SK-N-SH treated with all-trans-retinoic acid at 6 μM for 48 hours (cell line): Measurements from ENCODE around the gene FGF19.

Experiments used
- ATAC-seq: fragments of 200-7000 bp; cut with Tn5 transposase; 3 replicates; pipeline ENCODE4 v1.9.1; 2020; ENCODE audit warnings: mild to moderate bottlenecking, moderate library complexity
- ARNTL ChIP-seq: fragments of 450-650 bp; formaldehyde crosslinking; IDR thresholded peaks from 2 replicates; pipeline ENCODE4 v1.5.0; 2020; ENCODE audit warnings: low read depth, mild to moderate bottlenecking, moderate library complexity, borderline replicate concordance
- BACH2 ChIP-seq: fragments of 250-450 bp; sonication (Bioruptor Pico); IDR thresholded peaks from 2 replicates; pipeline ENCODE4 v1.9.0; 2021; ENCODE audit warnings: mild to moderate bottlenecking, borderline replicate concordance
- CSDC2 ChIP-seq: fragments of 250-450 bp; sonication (Bioruptor Pico); IDR thresholded peaks from 2 replicates; pipeline ENCODE4 v1.5.0; 2020; ENCODE audit warnings: mild to moderate bottlenecking, moderate library complexity
- ESRRG ChIP-seq: fragments of 250-450 bp; sonication (Bioruptor Pico); IDR thresholded peaks from 2 replicates; pipeline ENCODE4 v1.6.1; 2021; ENCODE audit warnings: mild to moderate bottlenecking
- GLIS3 ChIP-seq: fragments of 250-450 bp; sonication (Bioruptor Pico); IDR thresholded peaks from 2 replicates; pipeline ENCODE4 v1.5.0; 2020; ENCODE audit warnings: mild to moderate bottlenecking, moderate library complexity
- ISL1 ChIP-seq: fragments of 250-450 bp; sonication (Bioruptor Pico); IDR thresholded peaks from 2 replicates; pipeline ENCODE4 v2.1.2; 2022; ENCODE audit warnings: mild to moderate bottlenecking, moderate library complexity
- OSR1 ChIP-seq: fragments of 250-450 bp; sonication (Bioruptor Pico); IDR thresholded peaks from 2 replicates; pipeline ENCODE4 v1.8.0; 2022; ENCODE audit warnings: moderate library complexity, mild to moderate bottlenecking, inconsistent platforms
- PATZ1 ChIP-seq: fragments of 250-450 bp; sonication (Bioruptor Pico); IDR thresholded peaks from 2 replicates; pipeline ENCODE4 v1.8.0; 2020; ENCODE audit warnings: mild to moderate bottlenecking, moderate library complexity, borderline replicate concordance
- POU6F1 ChIP-seq: fragments of 250-450 bp; sonication (Bioruptor Pico); IDR thresholded peaks from 2 replicates; pipeline ENCODE4 v1.8.0; 2021; ENCODE audit warnings: low read depth, mild to moderate bottlenecking, moderate library complexity, borderline replicate concordance
- PPARA ChIP-seq: fragments of 250-450 bp; sonication (Bioruptor Pico); IDR thresholded peaks from 2 replicates; pipeline ENCODE4 v1.5.0; 2020; ENCODE audit warnings: mild to moderate bottlenecking, borderline replicate concordance
- RARB ChIP-seq: fragments of 250-450 bp; sonication (Bioruptor Pico); IDR thresholded peaks from 2 replicates; pipeline ENCODE4 v1.8.0; 2021; ENCODE audit warnings: mild to moderate bottlenecking, moderate library complexity
- SNAI2 ChIP-seq: fragments of 250-450 bp; sonication (Bioruptor Pico); IDR thresholded peaks from 2 replicates; pipeline ENCODE4 v1.5.0; 2020; ENCODE audit warnings: mild to moderate bottlenecking, moderate library complexity
- TOX ChIP-seq: fragments of 250-450 bp; sonication (Bioruptor Pico); IDR thresholded peaks from 2 replicates; pipeline ENCODE4 v1.8.0; 2021; ENCODE audit warnings: mild to moderate bottlenecking, moderate library complexity, borderline replicate concordance
- ZC3H10 ChIP-seq: fragments of 250-450 bp; sonication (Bioruptor Pico); IDR thresholded peaks from 2 replicates; pipeline ENCODE4 v1.5.1; 2021; ENCODE audit warnings: mild to moderate bottlenecking, moderate library complexity
- ZFP3 ChIP-seq: fragments of 250-450 bp; sonication (Bioruptor Pico); IDR thresholded peaks from 2 replicates; pipeline ENCODE4 v1.5.0; 2020; ENCODE audit warnings: mild to moderate bottlenecking, moderate library complexity
- ZFP30 ChIP-seq: fragments of 450-650 bp; formaldehyde crosslinking; IDR thresholded peaks from 2 replicates; pipeline ENCODE4 v1.5.0; 2022; ENCODE audit warnings: mild to moderate bottlenecking, moderate library complexity
- ZNF70 ChIP-seq: fragments of 450-650 bp; formaldehyde crosslinking; IDR thresholded peaks from 2 replicates; pipeline ENCODE4 v1.5.0; 2020; ENCODE audit warnings: mild to moderate bottlenecking, moderate library complexity
- ZNF8 ChIP-seq: fragments of 450-650 bp; formaldehyde crosslinking; IDR thresholded peaks from 2 replicates; pipeline ENCODE4 v1.5.0; 2020; ENCODE audit warnings: mild to moderate bottlenecking, moderate library complexity
- TF ChIP-seq, protein P1 (sequence below): fragments of 250-450 bp; sonication (Bioruptor Pico); IDR thresholded peaks from 2 replicates; pipeline ENCODE4 v1.5.0; 2020; ENCODE audit warnings: mild to moderate bottlenecking, moderate library complexity
- TF ChIP-seq, protein P2 (sequence below): fragments of 250-450 bp; sonication (Bioruptor Pico); IDR thresholded peaks from 2 replicates; pipeline ENCODE4 v1.5.1; 2020; ENCODE audit warnings: low read depth, mild to moderate bottlenecking, moderate library complexity
- TF ChIP-seq, protein P3 (sequence below): fragments of 250-450 bp; sonication (Bioruptor Pico); IDR thresholded peaks from 2 replicates; pipeline ENCODE4 v1.5.1; 2021; ENCODE audit warnings: mild to moderate bottlenecking, moderate library complexity

FGF19 gene

GRCh38 chr11:69674267-69674885, 29.4 kb downstream of the FGF19 start (continued):
- TF ChIP-seq, protein P1, sequence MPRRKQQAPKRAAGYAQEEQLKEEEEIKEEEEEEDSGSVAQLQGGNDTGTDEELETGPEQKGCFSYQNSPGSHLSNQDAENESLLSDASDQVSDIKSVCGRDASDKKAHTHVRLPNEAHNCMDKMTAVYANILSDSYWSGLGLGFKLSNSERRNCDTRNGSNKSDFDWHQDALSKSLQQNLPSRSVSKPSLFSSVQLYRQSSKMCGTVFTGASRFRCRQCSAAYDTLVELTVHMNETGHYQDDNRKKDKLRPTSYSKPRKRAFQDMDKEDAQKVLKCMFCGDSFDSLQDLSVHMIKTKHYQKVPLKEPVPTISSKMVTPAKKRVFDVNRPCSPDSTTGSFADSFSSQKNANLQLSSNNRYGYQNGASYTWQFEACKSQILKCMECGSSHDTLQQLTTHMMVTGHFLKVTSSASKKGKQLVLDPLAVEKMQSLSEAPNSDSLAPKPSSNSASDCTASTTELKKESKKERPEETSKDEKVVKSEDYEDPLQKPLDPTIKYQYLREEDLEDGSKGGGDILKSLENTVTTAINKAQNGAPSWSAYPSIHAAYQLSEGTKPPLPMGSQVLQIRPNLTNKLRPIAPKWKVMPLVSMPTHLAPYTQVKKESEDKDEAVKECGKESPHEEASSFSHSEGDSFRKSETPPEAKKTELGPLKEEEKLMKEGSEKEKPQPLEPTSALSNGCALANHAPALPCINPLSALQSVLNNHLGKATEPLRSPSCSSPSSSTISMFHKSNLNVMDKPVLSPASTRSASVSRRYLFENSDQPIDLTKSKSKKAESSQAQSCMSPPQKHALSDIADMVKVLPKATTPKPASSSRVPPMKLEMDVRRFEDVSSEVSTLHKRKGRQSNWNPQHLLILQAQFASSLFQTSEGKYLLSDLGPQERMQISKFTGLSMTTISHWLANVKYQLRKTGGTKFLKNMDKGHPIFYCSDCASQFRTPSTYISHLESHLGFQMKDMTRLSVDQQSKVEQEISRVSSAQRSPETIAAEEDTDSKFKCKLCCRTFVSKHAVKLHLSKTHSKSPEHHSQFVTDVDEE (CRISPR knock-in tag) = no peak
- no peak for TF ChIP-seq ISL1 (CRISPR knock-in tag)

GRCh38 chr11:69671734-69672465, 31.9 kb downstream of the FGF19 start:
- TF ChIP-seq, protein P2, sequence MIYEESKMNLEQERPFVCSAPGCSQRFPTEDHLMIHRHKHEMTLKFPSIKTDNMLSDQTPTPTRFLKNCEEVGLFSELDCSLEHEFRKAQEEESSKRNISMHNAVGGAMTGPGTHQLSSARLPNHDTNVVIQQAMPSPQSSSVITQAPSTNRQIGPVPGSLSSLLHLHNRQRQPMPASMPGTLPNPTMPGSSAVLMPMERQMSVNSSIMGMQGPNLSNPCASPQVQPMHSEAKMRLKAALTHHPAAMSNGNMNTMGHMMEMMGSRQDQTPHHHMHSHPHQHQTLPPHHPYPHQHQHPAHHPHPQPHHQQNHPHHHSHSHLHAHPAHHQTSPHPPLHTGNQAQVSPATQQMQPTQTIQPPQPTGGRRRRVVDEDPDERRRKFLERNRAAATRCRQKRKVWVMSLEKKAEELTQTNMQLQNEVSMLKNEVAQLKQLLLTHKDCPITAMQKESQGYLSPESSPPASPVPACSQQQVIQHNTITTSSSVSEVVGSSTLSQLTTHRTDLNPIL = no peak
- TF ChIP-seq POU6F1 = no peak
- no peak for TF ChIP-seq ESRRG (CRISPR knock-in tag)
- TF ChIP-seq OSR1 (CRISPR knock-in tag) = no peak
- TF ChIP-seq GLIS3 (CRISPR knock-in tag) = no peak
- TF ChIP-seq, protein P3, sequence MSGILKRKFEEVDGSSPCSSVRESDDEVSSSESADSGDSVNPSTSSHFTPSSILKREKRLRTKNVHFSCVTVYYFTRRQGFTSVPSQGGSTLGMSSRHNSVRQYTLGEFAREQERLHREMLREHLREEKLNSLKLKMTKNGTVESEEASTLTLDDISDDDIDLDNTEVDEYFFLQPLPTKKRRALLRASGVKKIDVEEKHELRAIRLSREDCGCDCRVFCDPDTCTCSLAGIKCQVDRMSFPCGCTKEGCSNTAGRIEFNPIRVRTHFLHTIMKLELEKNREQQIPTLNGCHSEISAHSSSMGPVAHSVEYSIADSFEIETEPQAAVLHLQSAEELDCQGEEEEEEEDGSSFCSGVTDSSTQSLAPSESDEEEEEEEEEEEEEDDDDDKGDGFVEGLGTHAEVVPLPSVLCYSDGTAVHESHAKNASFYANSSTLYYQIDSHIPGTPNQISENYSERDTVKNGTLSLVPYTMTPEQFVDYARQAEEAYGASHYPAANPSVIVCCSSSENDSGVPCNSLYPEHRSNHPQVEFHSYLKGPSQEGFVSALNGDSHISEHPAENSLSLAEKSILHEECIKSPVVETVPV (CRISPR knock-in tag) = no peak
- no peak for TF ChIP-seq ZC3H10 (CRISPR knock-in tag)
- TF ChIP-seq ARNTL (CRISPR knock-in tag) = no peak
- TF ChIP-seq ZNF70 (CRISPR knock-in tag) = no peak
- no peak for TF ChIP-seq ZFP30 (CRISPR knock-in tag)
- no peak for TF ChIP-seq SNAI2 (CRISPR knock-in tag)
- TF ChIP-seq PPARA (CRISPR knock-in tag) = no peak
- no peak for TF ChIP-seq PATZ1 (CRISPR knock-in tag)
- TF ChIP-seq TOX (CRISPR knock-in tag) = no peak
- TF ChIP-seq RARB (CRISPR knock-in tag) = no peak
- TF ChIP-seq BACH2 (CRISPR knock-in tag) = no peak
- TF ChIP-seq ISL1 (CRISPR knock-in tag) = no peak
- no peak for TF ChIP-seq CSDC2 (CRISPR knock-in tag)
- no peak for TF ChIP-seq ZNF8 (CRISPR knock-in tag)
- ATAC-seq = no peak

- peak; percentile 76 for ATAC-seq
These were observed 33.5 kb downstream of the FGF19 start for GRCh38 chr11:69670158-69670845.

More at GRCh38 chr11:69670158-69670845, 33.5 kb downstream of the FGF19 start:
- TF ChIP-seq CSDC2 (CRISPR knock-in tag) (no peak), PPARA (CRISPR knock-in tag) (no peak), TOX (CRISPR knock-in tag) (no peak), GLIS3 (CRISPR knock-in tag) (no peak), ZNF70 (CRISPR knock-in tag) (no peak), ZFP3 (CRISPR knock-in tag) (no peak), ESRRG (CRISPR knock-in tag) (no peak), ZC3H10 (CRISPR knock-in tag) (no peak)
- TF ChIP-seq, protein P3 (CRISPR knock-in tag) = no peak
- TF ChIP-seq, protein P1 (CRISPR knock-in tag) = no peak
- TF ChIP-seq, all 23 proteins: peak for 0
